Thyroid gland (tissue), 4 donors: ENCODE measurements around the gene MYO18A.

Source experiments
- CTCF ChIP-seq, 6 experiments: fragments of 200-600 bp in 3 of 6; fragments of 450-650 bp in 3 of 6; sonication (generic) in 3 of 6; IDR thresholded peaks; one replicate each; pipeline ENCODE4 v1.5.1; 2016 to 2019; ENCODE audit warnings: antibody characterized with exemption in 6 of 6, mild to moderate bottlenecking in 2 of 6, inconsistent platforms in 1 of 6, moderate library complexity in 1 of 6
- POLR2A ChIP-seq, 2 donors: fragments of 450-650 bp; IDR thresholded peaks; one replicate each; pipeline ENCODE4 v1.6.1; 2017; ENCODE audit warnings: antibody characterized with exemption in 2 of 2, mild to moderate bottlenecking in 2 of 2, moderate library complexity in 1 of 2

GRCh38 chr17:29042026-29042678, 138.0 kb downstream of the MYO18A start:
- TF ChIP-seq CTCF (IDR thresholded peaks at IDR 0.05): no peak
- no peak for TF ChIP-seq POLR2A (IDR thresholded peaks at IDR 0.05)
